Keratinocyte (primary cell): ENCODE results near the gene PLXDC2.

Experiments used
- CTCF ChIP-seq, 3 experiments: IDR thresholded peaks in 1 of 3; conservative IDR thresholded peaks in 1 of 3; optimal IDR thresholded peaks in 1 of 3; 2 replicates in 2 of 3; 3 replicates in 1 of 3; pipeline versions ENCODE3 to v1.5.1; 2011; ENCODE audit warnings: low read length in 3 of 3, mild to moderate bottlenecking in 3 of 3, moderate library complexity in 2 of 3, control low read depth in 1 of 3, inconsistent platforms in 1 of 3; ENCODE audit not compliant: insufficient read depth in 2 of 3; ENCODE audit errors: extremely low read depth in 1 of 3
- EZH2 ChIP-seq: IDR thresholded peaks from one replicate; pipeline ENCODE4 v1.6.1; 2012; ENCODE audit warnings: inconsistent platforms, mild to moderate bottlenecking, low read length, moderate library complexity

- no peak for TF ChIP-seq EZH2
- TF ChIP-seq CTCF (optimal IDR thresholded peaks at IDR 0.05 in 1 of 3, IDR thresholded peaks at IDR 0.05 in 1 of 3, conservative IDR thresholded peaks at IDR 0.05 in 1 of 3; ENCODE audit: extremely low read depth in 1 of 3, insufficient read depth in 2 of 3, low read length in 3 of 3), result no peak
These were observed 8.4 kb downstream of the PLXDC2 start for GRCh38 chr10:19824381-19825342.
